HepG2 (cell line): ENCODE data around the gene MAP2K2. TPM values are rescaled to one million over a fixed set of nuclear protein-coding genes. Genes with fewer than 3 reads are reported as not detected.

Experiments
- ELF1 ChIP-seq: sonication (generic); formaldehyde crosslinking; IDR thresholded peaks from 2 replicates; pipeline ENCODE4 v1.4.0; 2020; ENCODE audit warnings: missing genetic modification reagents
- ELF3 ChIP-seq: IDR thresholded peaks from 2 replicates; pipeline ENCODE4 v1.6.1; 2016; ENCODE audit warnings: missing genetic modification reagents, missing compliant biosample characterization
- FIP1L1 ChIP-seq: fragments of 200-400 bp; formaldehyde crosslinking; IDR thresholded peaks from 2 replicates; pipeline ENCODE4 v1.6.1; 2018; ENCODE audit warnings: low read depth, mild to moderate bottlenecking, low read length, moderate library complexity, borderline replicate concordance; ENCODE audit not compliant: insufficient read depth
- GTF2F1 ChIP-seq: fragments of 150-350 bp; IDR thresholded peaks from 2 replicates; pipeline ENCODE4 v1.6.1; 2014; ENCODE audit warnings: low read length
- IKZF4 ChIP-seq: sonication (generic); formaldehyde crosslinking; IDR thresholded peaks from 2 replicates; pipeline ENCODE4 v1.5.1; 2020; ENCODE audit warnings: borderline replicate concordance, mild to moderate bottlenecking, low read depth, missing genetic modification reagents; ENCODE audit errors: not compliant biosample characterization
- NFKBIZ ChIP-seq: IDR thresholded peaks from 2 replicates; pipeline ENCODE4 v1.6.1; 2018; ENCODE audit warnings: missing genetic modification reagents, missing compliant biosample characterization
- PLRG1 ChIP-seq: fragments of 450-650 bp; conservative IDR thresholded peaks from 2 replicates; pipeline ENCODE4 v1.6.1; 2016
- RARA ChIP-seq: IDR thresholded peaks from 2 replicates; pipeline ENCODE4 v1.6.1; 2016; ENCODE audit warnings: missing genetic modification reagents, missing compliant biosample characterization
- RXRB ChIP-seq: IDR thresholded peaks from 2 replicates; pipeline ENCODE4 v1.6.1; 2016; ENCODE audit warnings: borderline replicate concordance, missing genetic modification reagents, missing compliant biosample characterization
- SRY ChIP-seq: sonication (generic); formaldehyde crosslinking; IDR thresholded peaks from 2 replicates; pipeline ENCODE4 v1.8.0; 2022; ENCODE audit warnings: mild to moderate bottlenecking, missing genetic modification reagents
- STAT5B ChIP-seq: sonication (generic); formaldehyde crosslinking; IDR thresholded peaks from 2 replicates; pipeline ENCODE4 v1.4.0; 2020; ENCODE audit warnings: missing genetic modification reagents
- TCF7 ChIP-seq: sonication (generic); IDR thresholded peaks from 2 replicates; pipeline ENCODE4 v1.6.1; 2016; ENCODE audit warnings: antibody characterized with exemption, low read depth
- TGIF2 ChIP-seq: IDR thresholded peaks from 2 replicates; pipeline ENCODE4 v1.6.1; 2016; ENCODE audit warnings: control low read depth, missing compliant biosample characterization
- U2AF2 ChIP-seq: fragments of 200-400 bp; formaldehyde crosslinking; IDR thresholded peaks from 2 replicates; pipeline ENCODE4 v1.6.1; 2017; ENCODE audit warnings: low read depth, mild to moderate bottlenecking, low read length
- ZC3H13 ChIP-seq: sonication (generic); formaldehyde crosslinking; IDR thresholded peaks from 2 replicates; pipeline ENCODE4 v1.8.1; 2023; ENCODE audit warnings: mild to moderate bottlenecking, missing genetic modification reagents, moderate library complexity
- ZFAT ChIP-seq: sonication (generic); formaldehyde crosslinking; conservative IDR thresholded peaks from 2 replicates; pipeline ENCODE4 v1.8.1; 2023; ENCODE audit warnings: missing genetic modification reagents, inconsistent platforms
- ZNF251 ChIP-seq: sonication (generic); formaldehyde crosslinking; IDR thresholded peaks from 2 replicates; pipeline ENCODE4 v1.9.0; 2021; ENCODE audit warnings: mild to moderate bottlenecking, missing genetic modification reagents
- ZNF253 ChIP-seq: sonication (generic); formaldehyde crosslinking; IDR thresholded peaks from 2 replicates; pipeline ENCODE4 v1.8.0; 2022; ENCODE audit warnings: mild to moderate bottlenecking, missing genetic modification reagents, borderline replicate concordance
- ZNF264 ChIP-seq: sonication (generic); formaldehyde crosslinking; IDR thresholded peaks from 2 replicates; pipeline ENCODE4 v1.4.0; 2020; ENCODE audit warnings: missing genetic modification reagents
- ZNF354B ChIP-seq: sonication (generic); formaldehyde crosslinking; IDR thresholded peaks from 2 replicates; pipeline ENCODE4 v1.8.0; 2022; ENCODE audit warnings: mild to moderate bottlenecking, missing genetic modification reagents
- ZNF530 ChIP-seq: sonication (generic); formaldehyde crosslinking; IDR thresholded peaks from 2 replicates; pipeline ENCODE4 v1.5.0; 2020; ENCODE audit warnings: low read depth, mild to moderate bottlenecking, missing genetic modification reagents
- ZNF678 ChIP-seq: sonication (generic); formaldehyde crosslinking; IDR thresholded peaks from 2 replicates; pipeline ENCODE4 v1.4.0; 2020; ENCODE audit warnings: mild to moderate bottlenecking, missing genetic modification reagents
- ZNF790 ChIP-seq: sonication (generic); formaldehyde crosslinking; IDR thresholded peaks from 2 replicates; pipeline ENCODE4 v1.8.0; 2022; ENCODE audit warnings: missing genetic modification reagents, mild to moderate bottlenecking, borderline replicate concordance
- polyA plus RNA-seq, 8 experiments: library from polyadenylated mRNA; depleted of rRNA in 3 of 8; stranded (reverse) in 7 of 8; unstranded in 1 of 8; fragments of >200 nt; fragmentation: Illumina TruSeq in 4 of 8; extraction: Trizol in 4 of 8; gene quantifications; 2 replicates each; pipeline versions ENCODE4 v1.2.1 to v1.2.3, GENCODE V29; 2011 to 2016; ENCODE audit warnings: low read depth in 4 of 8, missing spikeins in 1 of 8, mixed read lengths in 1 of 8; ENCODE audit not compliant: insufficient read depth in 1 of 8
- total RNA-seq, 5 experiments: library from RNA; depleted of rRNA; stranded (reverse); fragments of >200 nt; fragmentation: Illumina TruSeq; extraction: Trizol; gene quantifications; 2 replicates each; pipeline ENCODE4 v1.2.3, GENCODE V29; 2016; ENCODE audit warnings: low read depth in 1 of 5
- TF ChIP-seq, protein P1 (sequence below): fragments of 450-650 bp; IDR thresholded peaks from 2 replicates; pipeline ENCODE4 v1.6.1; 2017
- TF ChIP-seq, protein P2 (sequence below): IDR thresholded peaks from 2 replicates; pipeline ENCODE4 v1.6.1; 2016; ENCODE audit warnings: mild to moderate bottlenecking
- TF ChIP-seq, protein P3 (sequence below): sonication (generic); formaldehyde crosslinking; IDR thresholded peaks from 2 replicates; pipeline ENCODE4 v1.4.0; 2020; ENCODE audit warnings: missing genetic modification reagents
- TF ChIP-seq, protein P4 (sequence below): IDR thresholded peaks from 2 replicates; pipeline ENCODE4 v1.6.1; 2018; ENCODE audit warnings: missing genetic modification reagents, mild to moderate bottlenecking, missing compliant biosample characterization

MAP2K2 gene
- total and polyA plus RNA-seq, 2 of the 13 experiments (the other 11 are each of a cell fraction or from before 2014, with no cell fraction given) = 70.3 to 80.9 TPM

DNA sequence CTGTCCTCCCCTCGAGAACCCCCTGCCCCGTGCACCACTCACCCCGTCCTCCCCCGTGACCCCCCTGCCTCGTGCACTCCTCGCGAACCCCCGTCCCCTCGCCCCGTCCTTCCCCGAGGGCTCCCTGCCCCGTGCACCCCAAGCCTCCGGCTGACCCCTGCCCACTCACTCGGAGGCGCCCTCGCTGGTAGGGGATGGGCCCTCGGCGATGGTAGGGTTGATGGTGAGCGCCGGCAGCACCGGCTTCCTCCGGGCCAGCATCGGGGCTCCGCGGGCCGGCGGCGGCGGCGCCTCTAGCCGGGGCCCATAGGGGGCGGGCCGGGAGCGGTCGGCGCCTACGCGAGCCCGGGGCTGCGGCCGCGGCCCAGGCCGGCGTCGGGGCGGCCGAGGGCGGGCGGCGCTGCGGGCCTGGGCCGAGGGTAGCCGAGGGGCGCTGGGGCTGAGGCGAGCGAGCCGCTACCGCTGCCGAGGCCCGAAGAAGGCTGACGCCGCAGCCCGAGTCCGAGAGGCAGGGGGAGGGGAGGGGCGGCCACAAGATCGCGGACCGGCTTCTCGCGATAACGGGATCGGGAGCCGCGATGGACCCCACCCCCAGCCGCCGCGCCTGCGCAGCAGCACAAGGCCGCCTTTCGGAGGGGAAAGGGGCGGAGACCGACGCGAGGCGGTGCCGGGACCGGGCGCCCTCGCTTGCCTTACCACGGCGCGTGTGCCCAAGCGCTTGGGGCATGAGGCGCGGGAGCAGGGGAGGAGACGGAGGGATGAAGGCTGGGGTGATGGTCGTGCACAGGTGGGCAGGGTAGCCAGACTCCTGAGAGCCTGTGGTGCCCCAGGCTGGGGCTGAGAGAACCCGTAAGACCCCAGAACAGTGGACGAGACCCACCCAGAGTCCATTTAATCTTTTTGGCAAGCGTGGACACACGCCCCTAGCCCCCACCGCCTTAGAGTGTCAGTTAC is at the start of gene MAP2K2 (continued):
- TF ChIP-seq ZNF678 (CRISPR knock-in tag) (no peak), TGIF2 (CRISPR knock-in tag) (peak; percentile 70), ZNF354B (no peak), U2AF2 (no peak), NFKBIZ (peak; percentile 79; the same call in 1 of the 2 replicates), RARA (CRISPR knock-in tag) (no peak), IKZF4 (peak; percentile 82), ZNF253 (CRISPR knock-in tag) (0 out of 2 replicates have a peak, but pooled peaks have one; percentile 74), ZNF251 (CRISPR knock-in tag) (0 out of 2 replicates have a peak, but pooled peaks have one; percentile 89), FIP1L1 (no peak), RXRB (CRISPR knock-in tag) (peak; percentile 69), SRY (CRISPR knock-in tag) (peak; percentile 78), TCF7 (no peak), ZNF264 (CRISPR knock-in tag) (peak; percentile 50; the same call in 1 of the 2 replicates), ZFAT (CRISPR knock-in tag) (no peak), ELF1 (CRISPR knock-in tag) (peak; percentile 48), GTF2F1 (no peak), ELF3 (CRISPR knock-in tag) (peak; percentile 84), PLRG1 (no peak), ZNF790 (0 out of 2 replicates have a peak, but pooled peaks have one; percentile 74), STAT5B (CRISPR knock-in tag) (no peak), ZNF530 (CRISPR knock-in tag) (no peak), ZC3H13 (CRISPR knock-in tag) (no peak)
- TF ChIP-seq, protein P1, sequence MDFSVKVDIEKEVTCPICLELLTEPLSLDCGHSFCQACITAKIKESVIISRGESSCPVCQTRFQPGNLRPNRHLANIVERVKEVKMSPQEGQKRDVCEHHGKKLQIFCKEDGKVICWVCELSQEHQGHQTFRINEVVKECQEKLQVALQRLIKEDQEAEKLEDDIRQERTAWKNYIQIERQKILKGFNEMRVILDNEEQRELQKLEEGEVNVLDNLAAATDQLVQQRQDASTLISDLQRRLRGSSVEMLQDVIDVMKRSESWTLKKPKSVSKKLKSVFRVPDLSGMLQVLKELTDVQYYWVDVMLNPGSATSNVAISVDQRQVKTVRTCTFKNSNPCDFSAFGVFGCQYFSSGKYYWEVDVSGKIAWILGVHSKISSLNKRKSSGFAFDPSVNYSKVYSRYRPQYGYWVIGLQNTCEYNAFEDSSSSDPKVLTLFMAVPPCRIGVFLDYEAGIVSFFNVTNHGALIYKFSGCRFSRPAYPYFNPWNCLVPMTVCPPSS = no peak
- TF ChIP-seq, protein P2, sequence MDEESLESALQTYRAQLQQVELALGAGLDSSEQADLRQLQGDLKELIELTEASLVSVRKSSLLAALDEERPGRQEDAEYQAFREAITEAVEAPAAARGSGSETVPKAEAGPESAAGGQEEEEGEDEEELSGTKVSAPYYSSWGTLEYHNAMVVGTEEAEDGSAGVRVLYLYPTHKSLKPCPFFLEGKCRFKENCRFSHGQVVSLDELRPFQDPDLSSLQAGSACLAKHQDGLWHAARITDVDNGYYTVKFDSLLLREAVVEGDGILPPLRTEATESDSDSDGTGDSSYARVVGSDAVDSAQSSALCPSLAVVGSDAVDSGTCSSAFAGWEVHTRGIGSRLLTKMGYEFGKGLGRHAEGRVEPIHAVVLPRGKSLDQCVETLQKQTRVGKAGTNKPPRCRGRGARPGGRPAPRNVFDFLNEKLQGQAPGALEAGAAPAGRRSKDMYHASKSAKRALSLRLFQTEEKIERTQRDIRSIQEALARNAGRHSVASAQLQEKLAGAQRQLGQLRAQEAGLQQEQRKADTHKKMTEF (CRISPR knock-in tag) = peak; percentile 88
- TF ChIP-seq, protein P3, sequence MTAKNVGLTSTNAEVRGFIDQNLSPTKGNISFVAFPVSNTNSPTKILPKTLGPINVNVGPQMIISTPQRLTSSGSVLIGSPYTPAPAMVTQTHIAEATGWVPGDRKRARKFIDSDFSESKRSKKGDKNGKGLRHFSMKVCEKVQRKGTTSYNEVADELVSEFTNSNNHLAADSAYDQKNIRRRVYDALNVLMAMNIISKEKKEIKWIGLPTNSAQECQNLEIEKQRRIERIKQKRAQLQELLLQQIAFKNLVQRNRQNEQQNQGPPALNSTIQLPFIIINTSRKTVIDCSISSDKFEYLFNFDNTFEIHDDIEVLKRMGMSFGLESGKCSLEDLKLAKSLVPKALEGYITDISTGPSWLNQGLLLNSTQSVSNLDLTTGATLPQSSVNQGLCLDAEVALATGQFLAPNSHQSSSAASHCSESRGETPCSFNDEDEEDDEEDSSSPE = peak; percentile 87
- TF ChIP-seq, protein P4, sequence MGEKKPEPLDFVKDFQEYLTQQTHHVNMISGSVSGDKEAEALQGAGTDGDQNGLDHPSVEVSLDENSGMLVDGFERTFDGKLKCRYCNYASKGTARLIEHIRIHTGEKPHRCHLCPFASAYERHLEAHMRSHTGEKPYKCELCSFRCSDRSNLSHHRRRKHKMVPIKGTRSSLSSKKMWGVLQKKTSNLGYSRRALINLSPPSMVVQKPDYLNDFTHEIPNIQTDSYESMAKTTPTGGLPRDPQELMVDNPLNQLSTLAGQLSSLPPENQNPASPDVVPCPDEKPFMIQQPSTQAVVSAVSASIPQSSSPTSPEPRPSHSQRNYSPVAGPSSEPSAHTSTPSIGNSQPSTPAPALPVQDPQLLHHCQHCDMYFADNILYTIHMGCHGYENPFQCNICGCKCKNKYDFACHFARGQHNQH (CRISPR knock-in tag) = peak; percentile 80
